Measurements from ENCODE around the gene TMEM72.
A peak's percentile ranks its signal among the peaks of the same experiment; 100 is the strongest.

Gene TMEM72

GRCh38 chr10:44980309-44981171 is 69.4 kb downstream of the TMEM72 start:
- Histone ChIP-seq H3K4me3 (ENCODE audit: low read length, poor library complexity, severe bottlenecking) (no peak overlapping the region), H3K36me3 (ENCODE audit: insufficient read depth, low read length) (no peaks in the 10 kb centered on the region), H3K27me3 (ENCODE audit: insufficient read depth, low read length, poor library complexity, severe bottlenecking) (no peaks in the 10 kb centered on the region), H3K4me1 (ENCODE audit: insufficient read depth, low read length, poor library complexity, severe bottlenecking) (peaks cover 34% of the 10 kb centered on the region), H3K9me3 (ENCODE audit: insufficient read depth, low read depth, low read length) (no peaks in the 10 kb centered on the region), H3K9me2 (replicated peaks; ENCODE audit: low read depth, low read length) (no peaks in the 10 kb centered on the region), H3F3A (ENCODE audit: low read depth) (no peaks in the 10 kb centered on the region), H3K4me2 (ENCODE audit: low read depth, low read length, poor library complexity, severe bottlenecking) (peak overlapping the region; percentile 2), H3K9ac (ENCODE audit: low read depth, low read length, poor library complexity, severe bottlenecking) (peak overlapping the region; percentile 25), H2AFZ (ENCODE audit: low read length) (peak overlapping the region; percentile 49; the same call in 1 of the 2 replicates), H3K79me2 (ENCODE audit: insufficient read depth, low read length) (no peaks in the 10 kb centered on the region), H4K20me1 (ENCODE audit: insufficient read depth, low read length, poor library complexity, severe bottlenecking) (no peaks in the 10 kb centered on the region)
- TF ChIP-seq EZH2phosphoT487 (IDR thresholded peaks at IDR 0.05; ENCODE audit: borderline replicate concordance) (no peak), CTCF (conservative IDR thresholded peaks at IDR 0.05; ENCODE audit: low read length) (no peak)

GRCh38 chr10:44981172-44982113 is 70.3 kb downstream of the TMEM72 start:
- peak overlapping the region; percentile 2 for H3K4me2 ChIP-seq (ENCODE audit: low read depth, low read length, poor library complexity, severe bottlenecking)
- H3K9me3 ChIP-seq (ENCODE audit: insufficient read depth, low read depth, low read length): no peaks in the 10 kb centered on the region
- peak overlapping the region; percentile 49; the same call in 1 of the 2 replicates for H2AFZ ChIP-seq (ENCODE audit: low read length)
- no peaks in the 10 kb centered on the region for H3F3A ChIP-seq (ENCODE audit: low read depth)
- no peaks in the 10 kb centered on the region for H3K9me2 ChIP-seq (replicated peaks; ENCODE audit: low read depth, low read length)
- no peaks in the 10 kb centered on the region for H4K20me1 ChIP-seq (ENCODE audit: insufficient read depth, low read length, poor library complexity, severe bottlenecking)
- no peak overlapping the region for H3K4me3 ChIP-seq (ENCODE audit: low read length, poor library complexity, severe bottlenecking)
- no peak for TF ChIP-seq EZH2phosphoT487 (IDR thresholded peaks at IDR 0.05; ENCODE audit: borderline replicate concordance)
- TF ChIP-seq CTCF (conservative IDR thresholded peaks at IDR 0.05; ENCODE audit: low read length): no peak
- peaks cover 29% of the 10 kb centered on the region for H3K4me1 ChIP-seq (ENCODE audit: insufficient read depth, low read length, poor library complexity, severe bottlenecking)
- peak overlapping the region; percentile 25 for H3K9ac ChIP-seq (ENCODE audit: low read depth, low read length, poor library complexity, severe bottlenecking)
- H3K36me3 ChIP-seq (ENCODE audit: insufficient read depth, low read length): no peaks in the 10 kb centered on the region
- H3K27me3 ChIP-seq (ENCODE audit: insufficient read depth, low read length, poor library complexity, severe bottlenecking): no peaks in the 10 kb centered on the region
- H3K79me2 ChIP-seq (ENCODE audit: insufficient read depth, low read length): no peaks in the 10 kb centered on the region

DNA sequence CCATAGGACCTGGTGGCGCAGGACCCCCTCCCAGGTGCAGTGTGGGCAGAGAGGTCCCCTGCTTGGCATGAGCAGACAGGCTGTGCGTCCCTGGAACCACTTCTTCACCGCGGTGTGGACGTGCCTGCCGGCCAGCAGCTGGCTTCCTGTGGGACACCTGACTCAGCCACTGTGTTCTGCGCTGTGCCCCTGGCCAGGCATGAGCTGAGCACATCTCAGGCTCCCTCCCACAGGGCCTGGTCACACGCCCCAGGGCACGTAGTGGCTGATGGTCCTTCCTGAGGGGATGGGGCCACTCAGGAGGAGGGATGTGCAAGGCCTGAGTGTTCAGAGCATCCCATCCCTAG is 71.0 kb downstream of the TMEM72 start:
- no peak overlapping the region for H2AFZ ChIP-seq (ENCODE audit: low read length)
- H3K36me3 ChIP-seq (ENCODE audit: insufficient read depth, low read length): no peaks in the 10 kb centered on the region
- no peaks in the 10 kb centered on the region for H3K9me3 ChIP-seq (ENCODE audit: insufficient read depth, low read depth, low read length)
- H3K79me2 ChIP-seq (ENCODE audit: insufficient read depth, low read length): no peaks in the 10 kb centered on the region
- no peaks in the 10 kb centered on the region for H4K20me1 ChIP-seq (ENCODE audit: insufficient read depth, low read length, poor library complexity, severe bottlenecking)
- no peaks in the 10 kb centered on the region for H3F3A ChIP-seq (ENCODE audit: low read depth)
- peaks cover 34% of the 10 kb centered on the region for H3K4me1 ChIP-seq (ENCODE audit: insufficient read depth, low read length, poor library complexity, severe bottlenecking)
- H3K9ac ChIP-seq (ENCODE audit: low read depth, low read length, poor library complexity, severe bottlenecking): no peak overlapping the region
- H3K4me3 ChIP-seq (ENCODE audit: low read length, poor library complexity, severe bottlenecking): no peak overlapping the region
- no peak overlapping the region for H3K4me2 ChIP-seq (ENCODE audit: low read depth, low read length, poor library complexity, severe bottlenecking)
- TF ChIP-seq CTCF (conservative IDR thresholded peaks at IDR 0.05; ENCODE audit: low read length) (no peak), EZH2phosphoT487 (IDR thresholded peaks at IDR 0.05; ENCODE audit: borderline replicate concordance) (no peak)
- H3K9me2 ChIP-seq (replicated peaks; ENCODE audit: low read depth, low read length): no peaks in the 10 kb centered on the region
- H3K27me3 ChIP-seq (ENCODE audit: insufficient read depth, low read length, poor library complexity, severe bottlenecking): no peaks in the 10 kb centered on the region
